WERI-Rb-1 (cell line): ENCODE results near the gene PCK1.

ENCODE experiments used
- DNase-seq: peaks from one replicate; pipeline ENCODE4 v3.0.0-alpha.2; 2020
- H3K27ac ChIP-seq: fragments of 250-450 bp; sonication (Bioruptor Pico); 2 replicates; pipeline ENCODE4 v1.5.1; 2020; ENCODE audit warnings: mild to moderate bottlenecking, moderate library complexity
- H3K27me3 ChIP-seq: fragments of 250-450 bp; sonication (Bioruptor Pico); 2 replicates; pipeline ENCODE4 v1.5.1; 2021; ENCODE audit warnings: mild to moderate bottlenecking, low read depth, moderate library complexity; ENCODE audit not compliant: insufficient read depth, severe bottlenecking
- H3K36me3 ChIP-seq: fragments of 250-450 bp; sonication (Bioruptor Pico); 2 replicates; pipeline ENCODE4 v1.5.1; 2020; ENCODE audit warnings: mild to moderate bottlenecking, moderate library complexity
- H3K4me3 ChIP-seq: 2 replicates; pipeline ENCODE4 v1.5.1; 2011; ENCODE audit warnings: low read depth, mild to moderate bottlenecking, control low read depth, low read length
- H3K9me3 ChIP-seq: fragments of 250-450 bp; sonication (Bioruptor Pico); 2 replicates; pipeline ENCODE4 v1.5.1; 2021; ENCODE audit warnings: mild to moderate bottlenecking, moderate library complexity; ENCODE audit not compliant: severe bottlenecking
- TF ChIP-seq, protein P1 (sequence below): IDR thresholded peaks from 2 replicates; pipeline ENCODE4 v1.5.1; 2011; ENCODE audit warnings: low read depth, mild to moderate bottlenecking, control low read depth, inconsistent platforms, low read length

PCK1 gene

DNA sequence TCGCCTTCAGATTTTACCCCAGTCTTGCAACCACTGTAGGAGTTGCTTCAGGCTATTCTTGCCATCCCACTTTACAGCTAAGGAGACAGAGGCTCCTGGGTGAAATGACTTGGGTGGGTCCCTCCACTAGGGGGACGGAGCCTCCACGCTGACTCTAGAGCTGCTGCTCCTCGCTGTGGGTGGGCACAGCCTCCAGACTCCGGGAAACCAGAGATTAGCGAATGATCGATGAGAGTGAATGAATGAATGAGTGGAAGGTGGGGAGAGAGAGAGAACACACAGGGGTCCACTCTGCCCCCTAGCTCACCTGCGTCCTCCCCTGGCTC is 48.9 kb downstream of the PCK1 start:
- TF ChIP-seq, protein P1, sequence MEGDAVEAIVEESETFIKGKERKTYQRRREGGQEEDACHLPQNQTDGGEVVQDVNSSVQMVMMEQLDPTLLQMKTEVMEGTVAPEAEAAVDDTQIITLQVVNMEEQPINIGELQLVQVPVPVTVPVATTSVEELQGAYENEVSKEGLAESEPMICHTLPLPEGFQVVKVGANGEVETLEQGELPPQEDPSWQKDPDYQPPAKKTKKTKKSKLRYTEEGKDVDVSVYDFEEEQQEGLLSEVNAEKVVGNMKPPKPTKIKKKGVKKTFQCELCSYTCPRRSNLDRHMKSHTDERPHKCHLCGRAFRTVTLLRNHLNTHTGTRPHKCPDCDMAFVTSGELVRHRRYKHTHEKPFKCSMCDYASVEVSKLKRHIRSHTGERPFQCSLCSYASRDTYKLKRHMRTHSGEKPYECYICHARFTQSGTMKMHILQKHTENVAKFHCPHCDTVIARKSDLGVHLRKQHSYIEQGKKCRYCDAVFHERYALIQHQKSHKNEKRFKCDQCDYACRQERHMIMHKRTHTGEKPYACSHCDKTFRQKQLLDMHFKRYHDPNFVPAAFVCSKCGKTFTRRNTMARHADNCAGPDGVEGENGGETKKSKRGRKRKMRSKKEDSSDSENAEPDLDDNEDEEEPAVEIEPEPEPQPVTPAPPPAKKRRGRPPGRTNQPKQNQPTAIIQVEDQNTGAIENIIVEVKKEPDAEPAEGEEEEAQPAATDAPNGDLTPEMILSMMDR, result peak; percentile 39
- no peak overlapping the region for H3K4me3 ChIP-seq
- no peaks in the 10 kb centered on the region for H3K36me3 ChIP-seq
- peaks cover 2% of the 10 kb centered on the region for H3K27me3 ChIP-seq
- no peaks in the 10 kb centered on the region for H3K9me3 ChIP-seq
- no peak overlapping the region for H3K27ac ChIP-seq
- DNase-seq, result no peak

DNA sequence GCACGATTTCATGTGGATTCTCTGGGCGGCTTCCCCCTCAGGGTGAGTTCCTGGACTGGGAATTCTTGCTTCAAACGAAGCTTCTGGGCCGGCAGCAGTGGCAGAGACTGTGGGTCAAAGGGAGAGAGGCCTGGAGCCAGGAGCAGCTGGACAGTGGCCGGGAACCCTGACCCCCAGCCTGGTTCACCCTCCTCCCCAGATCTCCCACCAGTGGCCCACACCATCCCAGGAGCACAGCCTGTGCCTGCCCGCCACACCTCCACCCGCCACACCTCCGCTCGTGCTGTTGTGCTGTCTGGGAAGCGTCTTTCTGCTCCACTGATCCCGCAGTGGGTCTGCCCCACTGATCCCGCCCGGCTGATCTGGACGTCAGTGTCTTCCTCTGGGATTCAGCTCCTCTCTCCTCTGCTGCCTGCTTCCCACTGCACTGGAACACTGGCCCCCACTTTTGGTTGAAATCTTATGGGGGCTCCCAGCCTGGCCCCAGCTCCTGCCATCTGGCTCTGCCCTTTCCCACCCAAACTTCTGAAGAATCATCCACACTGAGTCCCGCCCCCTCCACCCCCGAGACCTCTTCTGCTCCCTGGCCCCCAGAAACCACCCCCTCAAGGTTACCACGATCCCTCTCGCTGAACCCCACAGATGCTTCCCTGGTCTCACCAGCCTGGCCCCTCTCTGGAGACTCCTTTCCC is 49.5 kb downstream of the PCK1 start:
- TF ChIP-seq, protein P1, result no peak
- DNase-seq, result no peak
- H3K27ac ChIP-seq, result no peak overlapping the region
- H3K36me3 ChIP-seq, result no peaks in the 10 kb centered on the region
- peaks cover 2% of the 10 kb centered on the region for H3K27me3 ChIP-seq
- no peak overlapping the region for H3K4me3 ChIP-seq
- H3K9me3 ChIP-seq, result no peaks in the 10 kb centered on the region

DNA sequence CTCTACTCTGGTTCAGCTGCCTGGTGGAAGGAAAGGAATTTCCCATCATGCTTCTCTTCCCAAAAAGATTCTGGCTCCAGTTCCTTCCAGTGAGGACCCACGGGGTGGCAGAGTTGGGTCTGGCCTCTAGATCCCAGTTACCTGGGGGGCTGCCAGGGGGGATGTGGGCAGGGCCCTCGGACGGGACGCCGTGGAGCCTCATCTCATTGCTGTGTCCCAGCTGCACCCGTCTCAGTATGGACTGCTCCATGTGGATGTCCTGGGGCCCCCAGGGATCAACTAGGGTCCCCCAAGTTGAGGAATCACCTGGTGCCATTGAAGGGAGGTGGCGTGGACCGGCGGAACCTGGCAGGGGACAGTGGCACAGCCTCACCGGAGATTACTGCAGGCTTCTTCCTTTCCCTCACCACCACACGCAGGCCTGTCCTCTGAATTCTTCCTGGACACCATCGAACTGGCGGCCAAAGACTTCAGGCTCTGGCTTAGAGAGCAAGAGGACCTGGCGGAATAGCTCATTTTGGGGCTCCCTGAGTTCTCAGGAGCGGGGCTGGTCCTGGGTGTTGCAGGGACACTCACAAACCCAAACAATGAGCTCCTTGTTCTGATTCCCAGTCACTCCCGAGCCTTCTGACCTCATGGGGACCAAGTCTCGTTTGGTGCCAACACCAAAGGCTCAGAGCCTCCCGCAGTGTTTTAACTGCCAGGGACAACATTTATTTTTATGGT is 50.8 kb downstream of the PCK1 start:
- no peak for DNase-seq
- H3K36me3 ChIP-seq, result no peaks in the 10 kb centered on the region
- no peak overlapping the region for H3K4me3 ChIP-seq
- TF ChIP-seq, protein P1, result no peak
- peaks cover 2% of the 10 kb centered on the region for H3K27me3 ChIP-seq
- no peak overlapping the region for H3K27ac ChIP-seq
- no peaks in the 10 kb centered on the region for H3K9me3 ChIP-seq

DNA sequence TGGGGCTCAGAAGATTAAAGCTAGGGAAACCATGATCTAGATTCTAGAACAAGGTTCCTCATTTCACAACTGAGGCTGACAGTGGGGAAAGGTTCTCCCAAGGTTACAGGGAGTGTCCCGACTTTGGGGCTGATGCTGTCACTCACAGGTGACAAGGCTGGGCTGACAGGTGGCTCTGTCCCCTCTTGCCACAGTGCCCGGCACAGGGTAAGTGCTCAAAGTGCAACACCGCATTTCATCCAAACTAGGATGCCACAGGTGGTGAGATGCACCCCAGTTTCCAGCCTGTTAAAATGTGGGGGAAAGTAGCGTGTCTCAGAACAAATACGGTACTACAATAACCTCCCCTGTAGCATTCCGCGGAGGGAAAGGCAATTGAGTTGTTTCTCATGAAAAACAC is 51.5 kb downstream of the PCK1 start:
- TF ChIP-seq, protein P1, result no peak
- Histone ChIP-seq H3K36me3 (no peaks in the 10 kb centered on the region), H3K9me3 (no peaks in the 10 kb centered on the region), H3K4me3 (no peak overlapping the region), H3K27ac (no peak overlapping the region), H3K27me3 (no peaks in the 10 kb centered on the region)
- DNase-seq, result no peak

DNA sequence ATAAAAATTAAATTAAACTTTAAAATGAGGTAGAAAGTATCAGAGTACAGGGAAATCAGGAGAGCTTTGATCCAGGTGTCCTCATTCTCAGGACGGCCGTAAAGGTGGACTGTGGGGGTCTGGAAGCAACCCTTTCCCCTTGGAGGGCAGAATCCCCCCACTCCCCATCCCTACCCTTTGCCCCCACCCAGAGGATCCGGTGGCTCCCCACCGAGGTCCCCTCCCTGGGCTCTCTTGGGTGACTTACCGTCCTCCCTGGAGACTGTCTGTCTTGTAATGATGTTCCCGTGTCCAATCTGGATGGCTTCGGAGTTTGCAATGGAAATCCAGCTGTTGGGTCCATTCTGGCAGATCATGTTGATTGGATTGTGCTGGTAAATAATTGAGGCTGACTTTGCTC is 52.0 kb downstream of the PCK1 start:
- Histone ChIP-seq H3K27me3 (no peaks in the 10 kb centered on the region), H3K4me3 (no peak overlapping the region), H3K36me3 (no peaks in the 10 kb centered on the region), H3K27ac (no peak overlapping the region), H3K9me3 (no peaks in the 10 kb centered on the region)
- DNase-seq, result no peak
- TF ChIP-seq, protein P1, result no peak
